ENCODE measurements around the gene MYH9.
"Not testable (repeated sequence)": the region's sequence is repeated elsewhere in the genome, so short reads cannot be mapped to it uniquely, and the experiment has no call there.

The MYH9 gene

DNA sequence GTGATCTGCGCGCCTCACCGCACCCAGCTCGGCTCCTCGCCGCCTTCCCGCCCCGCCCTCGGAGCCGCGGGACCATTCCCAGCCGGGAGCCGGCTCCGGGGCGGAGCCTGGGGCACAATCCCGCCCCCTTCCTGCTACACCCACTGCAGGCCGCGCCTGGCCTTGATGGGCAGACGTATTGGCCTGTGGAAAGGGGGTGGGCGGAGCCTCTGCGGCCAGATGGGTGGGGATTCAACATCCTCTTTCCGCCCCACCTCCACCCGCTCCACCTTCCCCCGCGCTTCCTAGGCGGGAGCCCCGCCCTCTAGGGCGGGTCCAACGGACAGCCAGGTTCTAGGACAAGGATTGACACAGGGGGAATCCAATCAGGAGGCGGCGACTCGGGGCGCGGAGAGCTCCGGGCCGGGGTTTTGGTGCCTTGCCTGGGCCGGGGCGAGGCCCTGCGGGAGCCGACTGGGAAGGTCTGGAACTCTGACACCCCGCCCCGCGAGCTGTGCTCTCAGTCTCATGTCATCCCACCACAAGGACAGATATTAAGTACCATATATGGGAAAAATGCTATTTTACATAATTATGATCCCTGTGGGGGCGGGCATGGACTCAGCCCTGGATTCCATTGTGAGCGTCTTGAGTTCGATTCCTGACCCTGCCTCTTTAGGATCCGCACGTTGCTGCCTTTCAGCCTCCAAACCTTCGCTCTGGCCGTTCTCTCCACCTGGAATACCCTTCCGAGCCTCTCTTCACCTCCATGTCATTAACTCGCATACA is at the start of gene MYH9:
TSS of gene MYH9 (minus strand) at position 9 of the 768 bp plus-strand sequence. CDS start 38,731 bp downstream, outside the sequence.
- in situ Hi-C loops (cut with MboI; ENCODE audit: low sequenced_read_pairs) = no loop called here

DNA sequence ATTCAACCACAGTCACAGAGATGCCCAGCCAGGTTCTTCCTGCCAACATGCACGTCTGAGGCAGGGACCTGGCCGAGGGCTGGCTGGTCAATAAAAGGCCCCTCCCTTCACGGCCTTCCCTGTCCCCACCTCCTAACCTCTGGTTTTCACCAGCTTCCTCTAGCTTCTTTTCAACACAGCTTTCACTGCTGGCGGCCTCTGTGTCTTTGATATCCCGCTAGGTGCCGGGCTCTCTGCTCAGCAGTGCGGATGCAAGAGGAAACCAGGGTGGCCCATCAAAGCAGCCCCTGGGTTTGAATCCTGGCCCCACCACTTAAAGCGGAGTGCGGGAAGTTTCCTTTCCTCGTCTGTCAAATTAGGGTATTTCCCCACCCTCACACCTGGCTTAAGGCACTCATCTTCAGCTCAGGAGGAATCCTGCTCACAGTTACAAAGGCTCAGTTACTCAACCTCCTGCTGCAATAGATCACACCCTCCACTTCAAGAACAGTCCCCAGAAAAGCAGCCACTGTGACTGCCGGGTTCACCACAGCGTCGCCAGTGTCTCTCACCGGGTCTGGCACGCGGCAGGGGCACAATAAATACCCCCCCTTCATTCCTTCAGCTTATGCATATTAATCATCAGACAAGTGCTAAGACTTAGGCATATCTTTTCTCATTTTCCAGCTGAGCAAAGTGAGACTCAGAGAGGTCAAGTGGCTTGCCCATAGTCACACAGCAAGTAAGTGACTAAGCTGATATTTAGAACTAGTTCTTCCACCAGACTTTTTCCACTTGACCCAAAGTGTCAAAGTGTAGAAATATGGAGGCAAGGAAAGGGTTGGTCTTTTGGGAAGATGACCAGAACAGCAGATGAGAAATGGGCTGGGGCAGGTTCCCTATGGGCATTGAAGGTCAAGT is 48.0 kb upstream of the MYH9 start:
- in situ Hi-C loops (cut with MboI; ENCODE audit: low sequenced_read_pairs) = no loop called here

DNA sequence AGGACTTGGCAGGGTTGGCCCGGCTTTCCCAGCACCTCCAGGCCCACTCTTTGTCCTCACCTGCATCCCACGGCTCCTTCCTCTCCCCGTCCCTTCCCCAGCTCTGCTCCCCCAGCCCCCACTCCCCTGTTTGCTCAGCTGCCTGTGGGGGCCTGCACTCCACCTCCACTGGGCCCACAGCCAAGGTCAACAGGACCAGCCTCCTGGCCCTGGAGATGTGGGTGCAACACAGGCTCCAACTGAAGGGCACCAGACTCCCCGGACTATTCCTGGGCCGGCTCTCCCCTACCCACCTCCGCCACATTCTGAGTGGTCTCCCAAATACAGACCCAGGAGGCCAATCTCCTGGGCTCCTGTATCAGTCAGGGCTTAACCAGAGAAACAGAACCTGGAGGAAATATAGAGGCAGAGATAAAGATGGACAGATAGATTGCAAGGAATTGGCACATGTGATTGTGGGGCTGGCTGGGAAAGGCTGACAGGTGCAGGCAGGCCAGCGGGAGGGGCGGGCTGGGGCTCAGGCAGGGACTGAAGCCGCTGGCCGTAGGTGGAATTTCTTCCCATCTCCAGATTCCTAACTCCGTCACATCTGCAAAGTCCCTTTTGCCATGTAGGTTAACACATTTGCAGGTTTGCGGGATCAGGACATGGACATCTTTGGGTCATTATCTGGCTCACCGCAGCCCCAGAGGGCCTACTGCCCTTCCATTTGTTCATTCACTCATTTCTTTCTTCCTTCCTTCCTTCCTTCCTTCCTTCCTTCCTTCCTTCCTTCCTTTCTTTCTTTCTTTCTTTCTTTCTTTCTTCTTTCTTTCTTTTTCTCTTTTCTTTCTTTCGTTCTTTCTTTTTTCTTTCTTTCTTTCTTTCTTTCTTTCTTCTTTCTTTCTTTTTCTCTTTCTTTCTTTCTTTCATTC is 45.8 kb upstream of the MYH9 start:
- in situ Hi-C loops (cut with MboI; ENCODE audit: low sequenced_read_pairs) = no loop called here

DNA sequence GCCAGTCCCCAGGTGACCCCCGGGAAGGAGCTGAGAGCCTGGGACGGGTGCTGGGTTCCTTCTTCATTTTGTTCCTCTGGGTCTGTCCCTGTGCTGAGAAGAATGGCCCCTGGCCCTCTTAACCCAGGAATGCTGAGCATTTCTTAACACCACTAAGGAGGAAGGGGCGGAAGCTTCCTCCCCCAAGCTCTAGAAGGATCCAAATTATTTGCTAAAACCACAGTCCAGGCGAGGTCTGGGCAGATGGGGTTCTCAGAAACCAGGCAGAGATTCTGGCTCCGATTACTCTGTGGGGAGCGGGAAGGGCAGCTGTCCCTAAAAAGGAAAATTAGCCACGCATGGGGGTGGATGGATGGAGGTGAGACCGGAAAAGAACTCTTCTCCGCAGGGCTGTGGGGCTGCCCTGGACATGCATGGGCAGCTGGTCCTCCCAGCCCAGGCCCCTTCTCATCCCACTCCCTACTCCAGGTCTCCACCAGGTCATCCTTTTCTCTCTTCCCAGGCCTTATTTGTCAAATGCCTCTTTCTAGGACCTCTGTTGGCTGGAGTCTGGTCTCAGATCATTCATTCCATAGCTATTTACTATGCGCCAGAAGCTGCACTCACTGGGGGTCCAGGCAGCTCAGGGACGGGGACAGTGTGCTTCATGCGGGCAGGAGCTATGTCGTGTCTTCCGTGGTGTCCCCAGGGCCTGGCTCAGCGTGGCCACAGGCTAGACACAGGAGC is 45.0 kb upstream of the MYH9 start:
- in situ Hi-C loops (cut with MboI; ENCODE audit: low sequenced_read_pairs) = no loop called here

DNA sequence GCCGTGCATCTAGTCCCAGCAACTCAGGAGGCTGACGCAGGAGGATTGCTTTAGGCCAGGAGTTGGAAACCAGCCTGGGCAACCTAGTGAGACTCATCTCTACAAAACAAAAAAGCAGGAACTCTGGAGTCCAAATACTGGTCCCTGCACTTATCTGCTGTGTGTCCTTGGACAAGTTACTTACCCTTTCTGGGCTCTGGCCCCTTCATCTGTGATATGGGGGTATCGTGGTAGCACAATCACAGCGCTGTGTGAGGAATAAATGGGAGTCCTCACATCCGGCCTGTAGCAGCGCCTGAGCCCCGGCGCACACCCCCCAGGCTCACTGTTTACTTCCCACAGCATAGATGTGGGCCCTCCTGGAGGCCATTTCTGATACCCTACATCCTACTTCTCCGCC is 44.2 kb upstream of the MYH9 start:
- in situ Hi-C loops (cut with MboI; ENCODE audit: low sequenced_read_pairs) = no loop called here

DNA sequence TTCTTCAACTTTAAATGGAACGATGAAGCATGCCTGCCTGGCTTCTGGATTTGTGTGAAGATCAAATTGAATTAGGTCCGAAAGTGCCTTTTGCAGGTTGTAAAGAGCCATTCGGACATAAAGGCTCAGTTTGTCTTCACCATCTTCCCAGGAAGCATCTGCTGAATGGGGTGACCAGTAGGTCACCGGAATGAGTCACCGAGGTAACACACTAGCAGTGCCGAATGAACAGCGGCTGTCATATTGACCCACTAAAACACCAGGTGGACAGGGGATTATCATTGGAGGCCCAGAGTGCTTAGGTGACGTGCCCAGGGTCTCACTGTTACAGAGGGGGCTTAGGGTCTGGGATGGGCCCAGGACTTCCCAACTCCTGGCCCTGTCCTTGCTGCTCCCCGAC is 43.1 kb upstream of the MYH9 start:
- in situ Hi-C loops (cut with MboI; ENCODE audit: low sequenced_read_pairs) = no loop called here

DNA sequence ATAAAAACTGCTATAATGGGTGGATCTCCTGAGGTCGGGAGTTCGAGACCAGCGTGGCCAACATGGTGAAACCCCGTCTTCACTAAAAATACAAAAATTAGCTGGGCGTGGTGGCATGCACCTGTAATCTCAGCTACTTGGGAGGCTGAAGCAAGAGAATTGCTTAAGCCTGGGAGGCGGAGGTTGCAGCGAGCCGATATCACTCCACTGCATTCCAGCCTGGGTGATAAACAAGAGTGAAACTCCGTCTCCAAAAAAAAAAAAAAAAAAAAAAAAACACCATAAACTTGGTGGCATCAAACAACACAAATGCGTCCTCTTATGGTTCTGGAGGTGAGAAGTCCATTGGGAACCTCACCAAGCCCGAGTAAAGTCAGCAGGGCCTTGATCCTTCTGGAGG is 40.2 kb upstream of the MYH9 start:
- in situ Hi-C loops (cut with MboI; ENCODE audit: low sequenced_read_pairs) = not testable (repeated sequence)

- in situ Hi-C loops (cut with MboI; ENCODE audit: low sequenced_read_pairs) = no loop called here
Measured at GRCh38 chr22:36425977-36426523, 38.3 kb upstream of the MYH9 start.

DNA sequence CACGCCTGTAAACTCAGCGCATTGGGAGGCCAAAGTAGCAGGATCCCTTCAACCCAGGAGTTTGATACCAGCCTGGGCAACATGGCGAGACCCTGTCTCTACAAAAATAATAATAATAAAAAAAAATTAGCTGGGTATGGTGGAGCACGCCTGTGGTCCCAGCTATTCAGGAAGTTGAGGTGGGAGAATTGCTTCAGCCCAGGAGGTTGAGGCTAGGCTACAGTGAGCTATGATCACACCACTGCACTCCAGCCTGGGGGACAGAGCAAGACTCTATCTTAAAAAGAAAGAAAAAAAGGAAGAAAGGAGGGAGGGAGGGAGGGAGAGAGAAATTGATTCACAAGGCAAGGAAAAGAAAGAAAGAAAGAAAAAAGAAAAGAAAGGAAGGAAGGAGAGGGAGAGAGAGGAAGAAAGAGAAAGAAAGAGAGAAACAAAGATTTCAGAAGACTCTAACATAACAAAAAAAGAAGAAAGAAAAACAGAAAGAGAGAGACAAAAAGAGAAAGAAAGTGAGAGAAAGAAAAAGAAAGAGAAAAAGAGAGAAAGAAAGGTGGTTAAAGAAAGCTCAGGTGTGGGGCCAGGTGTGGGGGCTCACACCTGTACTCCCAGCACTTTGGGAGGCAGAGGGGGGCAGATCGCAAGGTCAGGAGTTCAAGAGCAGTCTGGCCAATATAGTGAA is 37.3 kb upstream of the MYH9 start:
- in situ Hi-C loops (cut with MboI; ENCODE audit: low sequenced_read_pairs) = no loop called here

GRCh38 chr22:36424466-36424865 is 36.7 kb upstream of the MYH9 start:
- in situ Hi-C loops (cut with MboI; ENCODE audit: low sequenced_read_pairs) = not testable (repeated sequence)

DNA sequence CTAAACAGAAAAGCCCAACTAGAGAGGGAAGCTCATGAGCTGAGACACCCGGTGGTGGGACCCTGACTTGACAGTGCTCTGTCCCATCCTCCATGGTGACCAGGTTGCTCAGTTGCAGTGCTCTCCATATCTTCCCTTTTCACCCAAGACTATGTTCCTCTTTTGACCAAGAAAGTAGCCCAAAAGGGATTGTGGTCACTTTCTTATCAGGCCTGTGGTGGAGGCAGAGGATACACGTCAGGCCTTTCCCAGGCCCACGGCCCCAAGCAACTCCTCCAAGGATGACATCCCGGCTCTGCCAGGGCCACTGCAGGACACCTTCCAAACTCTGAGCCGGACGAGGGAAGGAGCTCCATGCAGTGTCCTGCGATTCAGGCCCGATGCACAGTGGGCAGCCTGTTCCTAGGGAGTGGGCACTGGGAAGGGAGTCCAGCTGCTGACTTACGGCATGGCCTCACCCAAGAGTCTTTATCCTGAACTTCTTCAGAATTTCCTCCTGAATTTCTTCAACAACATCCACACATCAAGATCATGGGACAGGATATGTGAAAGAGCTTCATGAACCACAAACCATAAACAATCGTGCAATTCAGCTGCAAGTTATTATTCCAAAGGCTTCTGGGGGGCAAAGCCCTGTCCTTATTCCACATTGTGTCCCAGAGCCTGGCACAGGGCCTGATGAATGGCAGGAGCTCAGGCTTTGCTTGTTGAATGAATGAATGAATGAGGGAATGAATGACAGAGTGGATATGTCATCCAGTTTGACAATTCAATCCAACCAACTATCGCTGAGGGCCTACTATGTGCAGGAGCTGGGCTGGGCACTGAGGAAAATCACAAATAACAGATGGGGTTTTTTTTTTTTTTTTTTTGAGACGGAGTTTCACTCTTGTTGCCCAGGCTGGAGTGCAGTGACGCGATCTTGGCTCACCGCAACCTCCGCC is 36.0 kb upstream of the MYH9 start:
- in situ Hi-C loops (cut with MboI; ENCODE audit: low sequenced_read_pairs) = no loop called here

- in situ Hi-C loops (cut with MboI; ENCODE audit: low sequenced_read_pairs) = no loop called here
Measured at GRCh38 chr22:36422287-36423014, 34.7 kb upstream of the MYH9 start.

GRCh38 chr22:36419912-36420882 is 32.4 kb upstream of the MYH9 start:
- in situ Hi-C loops (cut with MboI; ENCODE audit: low sequenced_read_pairs) = no loop called here

DNA sequence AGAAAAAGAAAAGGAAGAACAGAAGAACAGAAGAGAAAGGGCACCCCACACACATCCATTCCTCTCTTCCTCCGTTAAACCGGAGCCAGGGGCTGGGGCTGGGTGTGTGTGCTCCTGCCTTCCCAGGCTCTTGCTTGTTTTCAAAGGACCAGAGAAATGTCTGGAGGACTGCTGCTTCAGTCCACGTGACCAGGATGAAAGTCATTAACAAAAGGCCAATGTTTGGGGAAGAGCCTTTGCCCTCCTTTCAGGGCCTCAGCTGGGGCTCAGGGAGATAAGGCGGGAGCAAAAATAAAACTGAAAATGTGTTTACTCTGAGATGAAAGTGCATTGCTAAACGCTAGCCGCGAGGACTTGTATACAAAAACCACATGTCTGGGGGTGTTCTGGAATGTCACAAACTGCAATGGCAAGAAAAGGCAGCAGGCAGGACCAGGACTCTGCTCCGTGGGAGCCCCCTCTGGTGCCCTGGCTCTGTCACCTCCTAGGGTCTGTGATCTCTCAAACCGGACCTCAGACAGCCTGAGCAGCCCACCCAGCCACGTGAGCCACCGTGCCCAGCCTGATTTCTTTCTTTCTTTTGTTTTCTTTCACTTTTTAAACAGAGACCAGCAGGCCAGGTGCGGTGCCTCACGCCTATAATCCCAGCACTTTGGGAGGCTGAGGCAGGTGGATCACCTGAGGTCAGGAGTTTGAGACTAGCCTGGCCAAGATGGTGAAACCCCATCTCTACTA is 31.6 kb upstream of the MYH9 start:
- in situ Hi-C loops (cut with MboI; ENCODE audit: low sequenced_read_pairs) = no loop called here

GRCh38 chr22:36417281-36417686 is 29.5 kb upstream of the MYH9 start:
- in situ Hi-C loops (cut with MboI; ENCODE audit: low sequenced_read_pairs) = no loop called here

Data from HL-60/S4 treated with retinoic acid at 250 ng/mL for 4 days and 3 days (cell line).